B cell (primary cell): ENCODE data around the gene PARD3B.

Experiments used
- CTCF ChIP-seq: fragments of 200-600 bp; IDR thresholded peaks from one replicate; pipeline ENCODE4 v1.8.0; 2022; ENCODE audit warnings: antibody characterized with exemption, mild to moderate bottlenecking
- EZH2 ChIP-seq: IDR thresholded peaks from 2 replicates; pipeline ENCODE4 v1.6.1; 2012; ENCODE audit warnings: borderline replicate concordance, low read depth, mild to moderate bottlenecking, moderate library complexity, low read length; ENCODE audit not compliant: insufficient read depth, poor library complexity, severe bottlenecking

GRCh38 chr2:204542982-204543608 is 2.2 kb upstream of the PARD3B start:
- TF ChIP-seq CTCF (no peak), EZH2 (no peak)
